Measurements from ENCODE around the gene LZTS3. TPM values are rescaled to one million over a fixed set of nuclear protein-coding genes. Genes with fewer than 3 reads are reported as not detected.

LZTS3 gene
- total and polyA plus RNA-seq, 2 of the 13 experiments (the other 11 are each of a cell fraction or from before 2014, with no cell fraction given) = 10.1 to 31.3 TPM

DNA sequence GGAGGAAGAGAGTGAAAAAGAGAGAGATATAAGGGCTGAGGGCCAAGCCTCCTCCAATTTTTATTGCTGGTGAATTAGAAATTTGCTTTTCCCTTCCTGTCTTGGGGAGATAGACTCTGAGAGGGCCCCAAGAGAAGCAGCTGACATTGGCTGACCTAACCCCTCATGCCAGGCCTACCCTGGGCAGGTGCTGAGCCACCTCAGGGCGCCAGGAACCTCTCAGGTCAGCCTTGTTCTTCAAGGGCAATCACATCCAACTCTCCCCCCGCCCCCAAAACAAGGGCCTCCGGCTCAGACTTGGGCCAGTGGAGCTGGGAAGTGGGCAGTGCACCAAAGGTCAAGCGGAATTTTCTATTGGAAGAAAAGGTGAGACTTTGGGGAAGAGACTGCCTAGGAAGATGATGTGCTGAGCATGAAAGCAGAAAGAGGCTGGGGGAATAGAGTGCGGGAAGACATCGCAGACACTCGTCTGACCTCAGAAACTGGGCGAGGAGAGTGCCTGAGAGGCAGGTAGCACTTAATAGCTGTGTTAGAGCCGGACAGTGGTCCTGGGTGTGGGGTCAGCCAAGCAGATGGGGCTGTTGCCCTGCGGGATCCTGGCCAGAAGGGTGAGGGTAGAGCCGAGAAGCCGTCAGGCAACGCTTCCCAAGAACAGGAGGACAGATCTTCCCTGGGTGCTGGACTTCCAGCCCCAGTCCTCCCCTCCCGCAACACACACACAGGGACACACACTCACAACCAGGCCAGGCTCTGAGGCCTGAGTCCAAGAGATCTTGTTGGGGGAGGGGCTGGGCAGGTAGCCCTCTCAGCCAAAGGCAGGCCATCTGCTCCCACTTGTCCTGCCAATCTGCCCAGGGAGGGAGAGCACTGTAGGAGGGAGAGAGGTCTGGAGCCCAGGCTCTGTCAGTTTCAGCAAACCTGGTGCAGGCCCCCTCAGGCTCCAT lies 10.0 kb downstream of the LZTS3 start (continued):
- TF ChIP-seq ZIK1 (CRISPR knock-in tag; IDR thresholded peaks at IDR 0.05; ENCODE audit: borderline replicate concordance, low read depth) (no peak), SOX5 (CRISPR knock-in tag; IDR thresholded peaks at IDR 0.05; ENCODE audit: borderline replicate concordance) (no peak), ZNF841 (CRISPR knock-in tag; IDR thresholded peaks at IDR 0.05; ENCODE audit: borderline replicate concordance) (no peak), ZNF747 (CRISPR knock-in tag; IDR thresholded peaks at IDR 0.05; ENCODE audit: borderline replicate concordance) (no peak), SETDB1 (CRISPR knock-in tag; IDR thresholded peaks at IDR 0.05; ENCODE audit: borderline replicate concordance) (no peak), ZNF552 (CRISPR knock-in tag; IDR thresholded peaks at IDR 0.05; ENCODE audit: borderline replicate concordance) (no peak), STAG1 (CRISPR knock-in tag; IDR thresholded peaks at IDR 0.05) (no peak), HNRNPUL1 (IDR thresholded peaks at IDR 0.05; ENCODE audit: low read depth, low read length) (no peak), MAFF (IDR thresholded peaks at IDR 0.05; ENCODE audit: low read depth, low read length) (no peak), SMARCC2 (IDR thresholded peaks at IDR 0.05) (no peak), KLF13 (CRISPR knock-in tag; IDR thresholded peaks at IDR 0.05) (no peak; the same call in 1 of the 2 replicates), ZNF124 (CRISPR knock-in tag; IDR thresholded peaks at IDR 0.05) (no peak), KDM5B (CRISPR knock-in tag; IDR thresholded peaks at IDR 0.05; ENCODE audit: borderline replicate concordance) (0 out of 2 replicates have a peak, but pooled peaks have one; percentile 26), ZSCAN21 (CRISPR knock-in tag; IDR thresholded peaks at IDR 0.05; ENCODE audit: borderline replicate concordance) (no peak), TBP (CRISPR knock-in tag; IDR thresholded peaks at IDR 0.05) (no peak), ATAD3A (CRISPR knock-in tag; IDR thresholded peaks at IDR 0.05) (no peak), FOXM1 (CRISPR knock-in tag; IDR thresholded peaks at IDR 0.05) (no peak)
- TF ChIP-seq, protein P1, sequence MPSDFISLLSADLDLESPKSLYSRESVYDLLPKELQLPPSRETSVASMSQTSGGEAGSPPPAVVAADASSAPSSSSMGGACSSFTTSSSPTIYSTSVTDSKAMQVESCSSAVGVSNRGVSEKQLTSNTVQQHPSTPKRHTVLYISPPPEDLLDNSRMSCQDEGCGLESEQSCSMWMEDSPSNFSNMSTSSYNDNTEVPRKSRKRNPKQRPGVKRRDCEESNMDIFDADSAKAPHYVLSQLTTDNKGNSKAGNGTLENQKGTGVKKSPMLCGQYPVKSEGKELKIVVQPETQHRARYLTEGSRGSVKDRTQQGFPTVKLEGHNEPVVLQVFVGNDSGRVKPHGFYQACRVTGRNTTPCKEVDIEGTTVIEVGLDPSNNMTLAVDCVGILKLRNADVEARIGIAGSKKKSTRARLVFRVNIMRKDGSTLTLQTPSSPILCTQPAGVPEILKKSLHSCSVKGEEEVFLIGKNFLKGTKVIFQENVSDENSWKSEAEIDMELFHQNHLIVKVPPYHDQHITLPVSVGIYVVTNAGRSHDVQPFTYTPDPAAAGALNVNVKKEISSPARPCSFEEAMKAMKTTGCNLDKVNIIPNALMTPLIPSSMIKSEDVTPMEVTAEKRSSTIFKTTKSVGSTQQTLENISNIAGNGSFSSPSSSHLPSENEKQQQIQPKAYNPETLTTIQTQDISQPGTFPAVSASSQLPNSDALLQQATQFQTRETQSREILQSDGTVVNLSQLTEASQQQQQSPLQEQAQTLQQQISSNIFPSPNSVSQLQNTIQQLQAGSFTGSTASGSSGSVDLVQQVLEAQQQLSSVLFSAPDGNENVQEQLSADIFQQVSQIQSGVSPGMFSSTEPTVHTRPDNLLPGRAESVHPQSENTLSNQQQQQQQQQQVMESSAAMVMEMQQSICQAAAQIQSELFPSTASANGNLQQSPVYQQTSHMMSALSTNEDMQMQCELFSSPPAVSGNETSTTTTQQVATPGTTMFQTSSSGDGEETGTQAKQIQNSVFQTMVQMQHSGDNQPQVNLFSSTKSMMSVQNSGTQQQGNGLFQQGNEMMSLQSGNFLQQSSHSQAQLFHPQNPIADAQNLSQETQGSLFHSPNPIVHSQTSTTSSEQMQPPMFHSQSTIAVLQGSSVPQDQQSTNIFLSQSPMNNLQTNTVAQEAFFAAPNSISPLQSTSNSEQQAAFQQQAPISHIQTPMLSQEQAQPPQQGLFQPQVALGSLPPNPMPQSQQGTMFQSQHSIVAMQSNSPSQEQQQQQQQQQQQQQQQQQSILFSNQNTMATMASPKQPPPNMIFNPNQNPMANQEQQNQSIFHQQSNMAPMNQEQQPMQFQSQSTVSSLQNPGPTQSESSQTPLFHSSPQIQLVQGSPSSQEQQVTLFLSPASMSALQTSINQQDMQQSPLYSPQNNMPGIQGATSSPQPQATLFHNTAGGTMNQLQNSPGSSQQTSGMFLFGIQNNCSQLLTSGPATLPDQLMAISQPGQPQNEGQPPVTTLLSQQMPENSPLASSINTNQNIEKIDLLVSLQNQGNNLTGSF (CRISPR knock-in tag; IDR thresholded peaks at IDR 0.05) = no peak
- TF ChIP-seq, protein P2, sequence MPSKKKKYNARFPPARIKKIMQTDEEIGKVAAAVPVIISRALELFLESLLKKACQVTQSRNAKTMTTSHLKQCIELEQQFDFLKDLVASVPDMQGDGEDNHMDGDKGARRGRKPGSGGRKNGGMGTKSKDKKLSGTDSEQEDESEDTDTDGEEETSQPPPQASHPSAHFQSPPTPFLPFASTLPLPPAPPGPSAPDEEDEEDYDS (CRISPR knock-in tag; IDR thresholded peaks at IDR 0.05) = no peak
